CD14-positive monocyte (primary cell): Measurements from ENCODE around the gene TSPAN11. TPM values are rescaled to one million over a fixed set of nuclear protein-coding genes. Genes with fewer than 3 reads are reported as not detected.

ENCODE experiments used
- DNase-seq, 3 donors: peaks; one replicate each; pipeline ENCODE4 v3.0.0-alpha.2; 2011 to 2022
- H2AFZ ChIP-seq: 2 replicates; pipeline ENCODE4 v1.6.0; 2012; ENCODE audit warnings: mild to moderate bottlenecking, low read depth, low read length, inconsistent platforms; ENCODE audit not compliant: insufficient read depth, poor library complexity, severe bottlenecking
- H3K27ac ChIP-seq, 2 donors: 1 replicate in 1 of 2; 2 replicates in 1 of 2; pipeline ENCODE4 v1.5.1; 2012 to 2013; ENCODE audit warnings: low read length in 2 of 2, control low read depth in 1 of 2, inconsistent platforms in 1 of 2, low read depth in 1 of 2, mild to moderate bottlenecking in 1 of 2
- H3K27me3 ChIP-seq, 2 donors: one replicate each; pipeline versions ENCODE4 v1.6.0 to v1.6.1; 2011 to 2013; ENCODE audit warnings: low read length in 2 of 2; ENCODE audit not compliant: control insufficient read depth in 2 of 2, insufficient read depth in 2 of 2
- H3K36me3 ChIP-seq, 2 donors: replicated peaks in 1 of 2; 1 replicate in 1 of 2; 2 replicates in 1 of 2; pipeline versions ENCODE4 v1.5.1 to v1.6.1; 2012 to 2013; ENCODE audit warnings: low read length in 2 of 2, control low read depth in 1 of 2, inconsistent platforms in 1 of 2, mild to moderate bottlenecking in 1 of 2; ENCODE audit not compliant: insufficient read depth in 2 of 2, control insufficient read depth in 1 of 2
- H3K4me1 ChIP-seq, 2 donors: 1 replicate in 1 of 2; 2 replicates in 1 of 2; pipeline versions ENCODE4 v1.5.1 to v1.6.1; 2012 to 2013; ENCODE audit warnings: low read length in 2 of 2, control low read depth in 1 of 2, inconsistent platforms in 1 of 2, mild to moderate bottlenecking in 1 of 2, moderate library complexity in 1 of 2; ENCODE audit not compliant: insufficient read depth in 2 of 2, control insufficient read depth in 1 of 2
- H3K4me2 ChIP-seq: replicated peaks from 2 replicates; pipeline ENCODE3; 2012; ENCODE audit warnings: low read length, moderate library complexity, mild to moderate bottlenecking; ENCODE audit not compliant: poor library complexity, severe bottlenecking; ENCODE audit errors: extremely low read depth
- H3K4me3 ChIP-seq, 3 experiments: fragments of 200-600 bp in 1 of 3; sonication (generic) in 1 of 3; replicated peaks in 1 of 3; 1 replicate in 2 of 3; 2 replicates in 1 of 3; pipeline ENCODE4 v1.5.1; 2011 to 2013; ENCODE audit warnings: low read length in 3 of 3, mild to moderate bottlenecking in 3 of 3, control low read depth in 2 of 3, low read depth in 2 of 3, inconsistent platforms in 1 of 3, moderate library complexity in 1 of 3
- H3K79me2 ChIP-seq: 2 replicates; pipeline ENCODE4 v1.6.0; 2012; ENCODE audit warnings: mild to moderate bottlenecking, control low read depth, inconsistent platforms, low read length, moderate library complexity; ENCODE audit not compliant: insufficient read depth
- H3K9ac ChIP-seq: 2 replicates; pipeline ENCODE4 v1.6.0; 2017; ENCODE audit warnings: low read length, mild to moderate bottlenecking; ENCODE audit not compliant: insufficient read depth, poor library complexity, severe bottlenecking
- H3K9me3 ChIP-seq, 2 donors: replicated peaks in 1 of 2; 1 replicate in 1 of 2; 2 replicates in 1 of 2; pipeline versions ENCODE4 v1.5.1 to v1.6.1; 2012 to 2013; ENCODE audit warnings: low read length in 2 of 2, control low read depth in 1 of 2; ENCODE audit not compliant: control insufficient read depth in 1 of 2, insufficient read depth in 1 of 2
- H4K20me1 ChIP-seq: 2 replicates; pipeline ENCODE4 v1.6.0; 2012; ENCODE audit warnings: mild to moderate bottlenecking, low read length, control low read depth, moderate library complexity; ENCODE audit not compliant: insufficient read depth
- H3K27ac Mint-ChIP-seq, 7 donors: one replicate each; pipeline ENCODE4 v1.8.0; 2020; ENCODE audit warnings: mild to moderate bottlenecking in 7 of 7, mixed read lengths in 7 of 7, moderate library complexity in 6 of 7, inconsistent platforms in 2 of 7
- H3K27me3 Mint-ChIP-seq, 3 donors: one replicate each; pipeline ENCODE4 v1.8.0; 2021 to 2022; ENCODE audit warnings: low read depth in 3 of 3, mild to moderate bottlenecking in 3 of 3, mixed read lengths in 3 of 3, moderate library complexity in 3 of 3, inconsistent platforms in 1 of 3
- H3K36me3 Mint-ChIP-seq, 2 donors: one replicate each; pipeline ENCODE4 v1.8.0; 2020; ENCODE audit warnings: mixed read lengths in 2 of 2, inconsistent platforms in 1 of 2, mild to moderate bottlenecking in 1 of 2
- H3K4me1 Mint-ChIP-seq: one replicate; pipeline ENCODE4 v1.8.0; 2020; ENCODE audit warnings: mild to moderate bottlenecking, mixed read lengths
- H3K4me3 Mint-ChIP-seq, 2 donors: one replicate each; pipeline ENCODE4 v1.8.0; 2020; ENCODE audit warnings: mild to moderate bottlenecking in 2 of 2, mixed read lengths in 2 of 2, moderate library complexity in 1 of 2
- H3K9me3 Mint-ChIP-seq, 7 donors: one replicate each; pipeline ENCODE4 v1.8.0; 2020 to 2022; ENCODE audit warnings: mixed read lengths in 7 of 7, mild to moderate bottlenecking in 6 of 7, moderate library complexity in 6 of 7, inconsistent platforms in 2 of 7
- CTCF ChIP-seq: fragments of 200-600 bp; IDR thresholded peaks from one replicate; pipeline ENCODE4 v1.8.0; 2022; ENCODE audit warnings: antibody characterized with exemption, mild to moderate bottlenecking
- WGBS: methylation state at CpG from one replicate; pipeline ENCODE4 v1.1.5; 2013; ENCODE audit warnings: missing lambda C conversion rate; ENCODE audit not compliant: insufficient coverage; 5-methylcytosine and 5-hydroxymethylcytosine counted together
- intact Hi-C, 2 donors: fragments of 100-400 bp; cut with micrococcal nuclease; formaldehyde crosslinking; loops; one replicate each; pipeline versions ENCODE4 v1.15.0 to v1.15.1; 2023
- polyA plus RNA-seq, 3 donors: library from polyadenylated mRNA; depleted of rRNA in 1 of 3; unstranded in 2 of 3; stranded (reverse) in 1 of 3; fragments of 300-500 nt in 2 of 3; fragments of >200 nt in 1 of 3; fragmentation: Illumina TruSeq in 2 of 3; gene quantifications; 1 replicate in 2 of 3; 2 replicates in 1 of 3; pipeline ENCODE4 v1.2.3, GENCODE V29; 2012 to 2021

The TSPAN11 gene
- polyA plus RNA-seq, 3 donors = not detected

DNA sequence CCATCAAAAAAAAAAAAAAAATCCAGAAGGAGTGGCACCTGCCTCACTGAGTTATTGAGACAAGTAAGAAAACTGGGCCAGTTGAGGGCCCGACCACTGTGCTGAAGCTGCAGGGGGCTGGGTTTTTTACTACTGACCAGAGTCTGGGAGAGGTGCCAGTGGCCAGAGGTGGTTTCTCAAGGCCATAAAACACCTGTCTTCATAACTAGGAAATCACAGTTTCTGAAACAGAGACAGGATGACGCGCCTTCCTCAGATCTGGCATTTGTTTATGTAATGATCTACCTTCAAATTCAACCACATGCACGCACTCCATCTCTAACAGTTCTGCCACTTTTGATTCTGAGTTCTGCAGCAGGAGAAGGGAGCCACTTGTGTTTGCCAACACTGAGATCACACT, 12.7 kb downstream of the TSPAN11 start:
- intact Hi-C loops = no loop called here
- Mint-ChIP-seq H3K27ac (no peak overlapping the region), H3K36me3 (no peaks in the 10 kb centered on the region), H3K9me3 (peaks cover 1 to 11% (median 7%) of the 10 kb centered on the region in 7 donors), H3K27me3 (peaks cover 5 to 8% (median 6%) of the 10 kb centered on the region in 3 donors), H3K4me1 (no peaks in the 10 kb centered on the region), H3K4me3 (no peak overlapping the region)
- H3K4me3 ChIP-seq = no peak overlapping the region
- no peaks in the 10 kb centered on the region for H4K20me1 ChIP-seq
- no peak overlapping the region for H2AFZ ChIP-seq
- no peaks in the 10 kb centered on the region for H3K4me1 ChIP-seq
- H3K36me3 ChIP-seq = no peaks in the 10 kb centered on the region
- no peak overlapping the region for H3K9ac ChIP-seq
- DNase-seq = no peak
- H3K4me2 ChIP-seq = no peak overlapping the region
- H3K79me2 ChIP-seq = no peaks in the 10 kb centered on the region
- peaks cover 5% of the 10 kb centered on the region in 2 donors for H3K9me3 ChIP-seq
- 100% methylated on average over 1 of the region's 4 CpGs for WGBS
- H3K27ac ChIP-seq = no peak overlapping the region
- no peaks in the 10 kb centered on the region for H3K27me3 ChIP-seq
- no peak for TF ChIP-seq CTCF

- peaks cover 2 to 8% (median 5%) of the 10 kb centered on the region in 7 donors for H3K9me3 Mint-ChIP-seq
- Histone ChIP-seq H3K27ac (no peak overlapping the region), H3K27me3 (no peaks in the 10 kb centered on the region), H3K4me1 (no peaks in the 10 kb centered on the region), H4K20me1 (no peaks in the 10 kb centered on the region), H3K36me3 (no peaks in the 10 kb centered on the region), H3K79me2 (no peaks in the 10 kb centered on the region), H3K9ac (no peak overlapping the region), H2AFZ (no peak overlapping the region), H3K4me2 (no peak overlapping the region), H3K9me3 (peaks cover 0 to 4% of the 10 kb centered on the region in 2 donors), H3K4me3 (no peak overlapping the region)
- WGBS = 100% methylated on average over 1 of the region's 1 CpG
- peaks cover 4 to 10% (median 7%) of the 10 kb centered on the region in 3 donors for H3K27me3 Mint-ChIP-seq
- no peak for DNase-seq
- H3K36me3 Mint-ChIP-seq = no peaks in the 10 kb centered on the region
- intact Hi-C loops = no loop called here
- H3K4me1 Mint-ChIP-seq = no peaks in the 10 kb centered on the region
- no peak overlapping the region for H3K27ac Mint-ChIP-seq
- H3K4me3 Mint-ChIP-seq = no peak overlapping the region
- no peak for TF ChIP-seq CTCF
Measured at GRCh38 chr12:30942486-30942885, 15.9 kb downstream of the TSPAN11 start.
